ENCODE measurements around the gene GSTM2. TPM values are rescaled to one million over a fixed set of nuclear protein-coding genes. Genes with fewer than 3 reads are reported as not detected.
A peak's percentile ranks its signal among the peaks of the same experiment; 100 is the strongest.
"Not testable (repeated sequence)": the region's sequence is repeated elsewhere in the genome, so short reads cannot be mapped to it uniquely, and the experiment has no call there.

The GSTM2 gene
- total RNA-seq, 1 donor from 2014 or later: 15.6 TPM

DNA sequence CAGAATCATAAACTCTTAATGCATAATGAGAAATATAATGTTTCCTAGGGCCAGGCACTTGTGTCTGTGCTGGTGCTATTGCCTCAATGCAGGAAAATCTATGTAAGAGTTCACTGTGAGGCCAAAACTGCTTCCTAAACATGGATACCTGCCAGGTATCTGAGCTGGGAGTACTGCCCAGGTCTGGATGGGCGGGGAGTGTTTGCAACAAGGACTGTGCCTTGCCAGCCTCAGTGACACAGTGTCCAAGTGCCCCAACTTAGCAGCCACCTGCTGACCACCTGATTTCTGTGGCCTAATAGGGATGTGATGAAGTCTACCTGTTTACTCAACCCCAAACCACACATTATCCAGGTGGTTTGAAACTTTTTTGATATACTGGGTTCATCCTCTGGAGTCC is 17.5 kb downstream of the GSTM2 start:
- not testable (repeated sequence) for H3K36me3 ChIP-seq; H3K9me3 Mint-ChIP-seq; DNase-seq (ENCODE audit: low spot score); H3K4me3 ChIP-seq; H3K9me3 ChIP-seq (ENCODE audit: low read depth); H3K4me2 ChIP-seq; H2AFZ ChIP-seq (replicated peaks); H3K36me3 Mint-ChIP-seq; H3K27me3 Mint-ChIP-seq (ENCODE audit: insufficient read depth, low read depth); H3K4me1 ChIP-seq; H3K27me3 ChIP-seq; H3K4me1 Mint-ChIP-seq; H3K27ac ChIP-seq; H3K9ac ChIP-seq; H3K4me3 Mint-ChIP-seq; H3K27ac Mint-ChIP-seq; H3F3A ChIP-seq (ENCODE audit: low read depth); H4K20me1 ChIP-seq (ENCODE audit: low read depth); H3K79me2 ChIP-seq (ENCODE audit: low read depth)

DNA sequence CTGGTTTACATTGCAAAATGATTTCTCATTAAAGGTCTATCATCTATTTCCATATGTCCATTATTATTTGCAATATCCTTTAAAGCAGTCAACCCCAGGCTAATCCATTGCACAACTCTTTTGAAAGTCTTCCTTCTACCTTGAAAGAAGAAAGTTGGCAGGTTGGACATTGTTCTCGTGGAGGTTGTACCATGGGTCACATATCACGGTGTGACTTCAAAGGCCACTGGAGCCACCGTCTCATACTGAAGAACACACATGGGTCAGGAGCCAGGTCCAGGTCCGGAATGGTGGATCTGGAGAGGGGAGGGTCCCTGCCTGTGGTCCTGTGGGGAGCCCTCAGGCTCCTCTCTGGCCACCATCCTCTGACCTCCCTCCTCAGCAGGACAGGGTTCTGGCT is 18.0 kb downstream of the GSTM2 start:
- not testable (repeated sequence) for H3K4me1 ChIP-seq; H3K4me3 Mint-ChIP-seq; H3K27ac Mint-ChIP-seq; DNase-seq (ENCODE audit: low spot score); H3K36me3 ChIP-seq; H3K79me2 ChIP-seq (ENCODE audit: low read depth); H2AFZ ChIP-seq (replicated peaks); H3F3A ChIP-seq (ENCODE audit: low read depth); H3K9ac ChIP-seq; H3K27me3 Mint-ChIP-seq (ENCODE audit: insufficient read depth, low read depth); H3K4me2 ChIP-seq; H3K27me3 ChIP-seq; H3K9me3 Mint-ChIP-seq; H3K4me1 Mint-ChIP-seq; H4K20me1 ChIP-seq (ENCODE audit: low read depth); H3K9me3 ChIP-seq (ENCODE audit: low read depth); H3K4me3 ChIP-seq; H3K36me3 Mint-ChIP-seq; H3K27ac ChIP-seq

DNA sequence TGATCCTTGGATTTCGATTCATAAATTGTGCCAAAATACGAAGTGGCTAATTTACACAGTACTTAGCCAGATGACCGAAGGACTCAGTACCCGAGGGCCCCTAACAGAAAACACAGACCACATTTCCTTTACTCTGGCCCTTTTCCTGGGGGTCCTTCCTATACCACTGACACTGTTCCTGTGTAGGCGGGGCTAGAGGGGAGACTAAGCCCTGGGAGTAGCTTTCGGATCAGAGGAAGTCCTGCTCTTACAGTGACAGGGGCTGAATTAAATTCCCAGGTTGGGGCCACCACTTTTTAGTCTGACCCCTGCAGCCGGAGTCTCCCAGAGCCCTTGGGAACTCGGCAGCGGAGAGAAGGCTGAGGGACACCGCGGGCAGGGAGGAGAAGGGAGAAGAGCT is 19.3 kb downstream of the GSTM2 start:
- H3K4me1 Mint-ChIP-seq: not testable (repeated sequence)

DNA sequence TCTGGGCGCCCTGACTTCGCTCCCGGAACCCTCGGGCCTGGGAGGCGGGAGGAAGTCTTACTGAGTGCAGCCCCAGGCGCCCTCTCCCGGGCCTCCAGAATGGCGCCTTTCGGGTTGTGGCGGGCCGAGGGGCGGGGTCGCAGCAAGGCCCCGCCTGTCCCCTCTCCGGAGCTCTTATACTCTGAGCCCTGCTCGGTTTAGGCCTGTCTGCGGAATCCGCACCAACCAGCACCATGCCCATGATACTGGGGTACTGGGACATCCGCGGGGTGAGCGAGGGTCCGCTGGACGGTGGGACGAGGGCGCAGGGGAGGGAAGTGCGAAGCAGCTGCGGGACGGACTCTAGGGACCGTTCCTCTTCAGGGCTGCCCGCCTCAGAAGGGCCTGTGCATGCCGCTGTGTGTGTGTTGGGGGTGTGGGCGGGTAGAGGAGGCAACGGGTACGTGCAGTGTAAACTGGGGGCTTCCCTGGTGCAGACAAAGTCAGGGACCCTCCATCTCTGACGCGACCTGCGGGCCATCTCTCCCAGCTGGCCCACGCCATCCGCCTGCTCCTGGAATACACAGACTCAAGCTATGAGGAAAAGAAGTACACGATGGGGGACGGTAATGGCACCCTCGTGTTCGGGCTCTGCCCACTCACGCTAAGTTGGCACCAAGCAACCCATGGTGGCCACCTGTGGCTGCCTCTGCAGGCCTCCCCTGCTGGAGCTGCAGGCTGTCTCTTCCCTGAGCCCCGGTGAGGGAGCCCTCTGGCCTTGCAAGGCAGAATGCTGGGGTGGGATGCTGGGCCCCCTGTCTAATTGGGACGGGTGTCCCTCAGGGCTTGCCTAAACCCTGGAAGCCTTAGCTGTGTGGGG is 20.0 kb downstream of the GSTM2 start, which contains the start of gene GSTM1:
Gene GSTM1 (plus strand): TSS at position 177 of the 859 bp plus-strand sequence. CDS start 57 bp downstream, at position 234.
- Histone ChIP-seq H4K20me1 (ENCODE audit: low read depth) (no peaks in the 10 kb centered on the region), H3K79me2 (ENCODE audit: low read depth) (no peaks in the 10 kb centered on the region), H3F3A (ENCODE audit: low read depth) (no peaks in the 10 kb centered on the region), H3K27me3 (no peaks in the 10 kb centered on the region), H3K36me3 (no peaks in the 10 kb centered on the region), H3K9me3 (ENCODE audit: low read depth) (no peaks in the 10 kb centered on the region), H3K4me1 (no peaks in the 10 kb centered on the region), H3K9ac (no peak within 1 kb of the TSS), H3K27ac (no peak within 1 kb of the TSS), H2AFZ (replicated peaks) (no peak within 1 kb of the TSS), H3K4me3 (peak within 1 kb of the TSS; percentile 30), H3K4me2 (peak within 1 kb of the TSS; percentile 37)
- TF ChIP-seq EZH2 (IDR thresholded peaks at IDR 0.05): no peak
- TF ChIP-seq, protein P1, sequence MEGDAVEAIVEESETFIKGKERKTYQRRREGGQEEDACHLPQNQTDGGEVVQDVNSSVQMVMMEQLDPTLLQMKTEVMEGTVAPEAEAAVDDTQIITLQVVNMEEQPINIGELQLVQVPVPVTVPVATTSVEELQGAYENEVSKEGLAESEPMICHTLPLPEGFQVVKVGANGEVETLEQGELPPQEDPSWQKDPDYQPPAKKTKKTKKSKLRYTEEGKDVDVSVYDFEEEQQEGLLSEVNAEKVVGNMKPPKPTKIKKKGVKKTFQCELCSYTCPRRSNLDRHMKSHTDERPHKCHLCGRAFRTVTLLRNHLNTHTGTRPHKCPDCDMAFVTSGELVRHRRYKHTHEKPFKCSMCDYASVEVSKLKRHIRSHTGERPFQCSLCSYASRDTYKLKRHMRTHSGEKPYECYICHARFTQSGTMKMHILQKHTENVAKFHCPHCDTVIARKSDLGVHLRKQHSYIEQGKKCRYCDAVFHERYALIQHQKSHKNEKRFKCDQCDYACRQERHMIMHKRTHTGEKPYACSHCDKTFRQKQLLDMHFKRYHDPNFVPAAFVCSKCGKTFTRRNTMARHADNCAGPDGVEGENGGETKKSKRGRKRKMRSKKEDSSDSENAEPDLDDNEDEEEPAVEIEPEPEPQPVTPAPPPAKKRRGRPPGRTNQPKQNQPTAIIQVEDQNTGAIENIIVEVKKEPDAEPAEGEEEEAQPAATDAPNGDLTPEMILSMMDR (IDR thresholded peaks at IDR 0.05): peak; percentile 24
- H3K9me3 Mint-ChIP-seq: peaks cover 3% of the 10 kb centered on the region
- peaks cover 4% of the 10 kb centered on the region for H3K27me3 Mint-ChIP-seq (ENCODE audit: insufficient read depth, low read depth)
- DNase-seq (ENCODE audit: low spot score): peak; percentile 78
- peak within 1 kb of the TSS; percentile 67 for H3K4me3 Mint-ChIP-seq
- H3K36me3 Mint-ChIP-seq: no peaks in the 10 kb centered on the region
- H3K27ac Mint-ChIP-seq: peak within 1 kb of the TSS; percentile 79
- no peaks in the 10 kb centered on the region for H3K4me1 Mint-ChIP-seq

More for the DNA sequence above, 19.3 kb downstream of the GSTM2 start:
- H3K27me3 Mint-ChIP-seq (ENCODE audit: insufficient read depth, low read depth); H3K79me2 ChIP-seq (ENCODE audit: low read depth); H3K9me3 ChIP-seq (ENCODE audit: low read depth); H3K4me1 ChIP-seq; H3K27ac ChIP-seq; H3K9me3 Mint-ChIP-seq; H3F3A ChIP-seq (ENCODE audit: low read depth); H3K36me3 Mint-ChIP-seq; H3K4me2 ChIP-seq; H3K36me3 ChIP-seq; H2AFZ ChIP-seq (replicated peaks); H3K9ac ChIP-seq; DNase-seq (ENCODE audit: low spot score); H4K20me1 ChIP-seq (ENCODE audit: low read depth); H3K27me3 ChIP-seq: not testable (repeated sequence)
- H3K4me3 ChIP-seq: peak overlapping the region; percentile 30
- H3K4me3 Mint-ChIP-seq: peak overlapping the region; percentile 64
- H3K27ac Mint-ChIP-seq: peak overlapping the region; percentile 79

DNA sequence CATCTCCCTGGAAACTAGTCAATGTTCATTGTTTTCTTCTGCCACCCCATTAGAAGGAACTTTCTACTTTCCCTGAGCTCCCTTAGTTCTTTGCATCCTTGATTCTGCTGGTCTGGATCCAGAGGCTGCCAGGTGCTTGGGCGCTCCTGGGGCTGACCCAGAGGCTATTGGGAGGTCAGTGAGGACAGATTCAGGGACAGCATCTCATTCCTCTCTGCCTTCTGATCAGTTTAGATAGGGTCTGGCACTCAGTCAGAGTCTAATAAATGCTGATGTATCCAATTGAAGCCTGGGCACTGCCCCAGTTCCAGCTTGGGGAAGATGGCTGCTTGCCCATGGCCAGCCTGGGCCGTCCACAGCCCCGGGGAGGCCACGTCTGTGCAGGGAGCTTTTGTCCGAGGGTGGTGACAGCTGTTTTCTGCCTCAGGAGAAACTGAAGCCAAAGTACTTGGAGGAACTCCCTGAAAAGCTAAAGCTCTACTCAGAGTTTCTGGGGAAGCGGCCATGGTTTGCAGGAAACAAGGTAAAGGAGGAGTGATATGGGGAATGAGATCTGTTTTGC is 22.1 kb downstream of the GSTM2 start:
- Histone ChIP-seq H3K79me2 (ENCODE audit: low read depth) (no peaks in the 10 kb centered on the region), H3K27me3 (no peaks in the 10 kb centered on the region), H3K4me3 (no peak overlapping the region), H3K9ac (no peak overlapping the region), H3F3A (ENCODE audit: low read depth) (no peaks in the 10 kb centered on the region), H4K20me1 (ENCODE audit: low read depth) (no peaks in the 10 kb centered on the region), H3K9me3 (ENCODE audit: low read depth) (no peaks in the 10 kb centered on the region), H2AFZ (replicated peaks) (no peak overlapping the region), H3K36me3 (no peaks in the 10 kb centered on the region), H3K27ac (no peak overlapping the region), H3K4me1 (no peaks in the 10 kb centered on the region), H3K4me2 (no peak overlapping the region)
- Mint-ChIP-seq H3K4me1 (no peaks in the 10 kb centered on the region), H3K9me3 (peaks cover under 1% of the 10 kb centered on the region), H3K36me3 (no peaks in the 10 kb centered on the region), H3K27me3 (ENCODE audit: insufficient read depth, low read depth) (peaks cover 4% of the 10 kb centered on the region), H3K4me3 (no peak overlapping the region), H3K27ac (no peak overlapping the region)
- TF ChIP-seq, protein P1 (IDR thresholded peaks at IDR 0.05): no peak
- TF ChIP-seq EZH2 (IDR thresholded peaks at IDR 0.05) (no peak), EZH2phosphoT487 (IDR thresholded peaks at IDR 0.05) (no peak)
- no peak for DNase-seq (ENCODE audit: low spot score)

All from neural progenitor cell (in vitro differentiated cells).